ENCODE data around the gene NOP58. TPM values are rescaled to one million over a fixed set of nuclear protein-coding genes. Genes with fewer than 3 reads are reported as not detected.

Gene NOP58
- total and polyA plus RNA-seq, 7 experiments from 2014 or later: 90.8 to 259 (median 107) TPM

- peaks cover 31 to 92% (median 52%) of the 10 kb centered on the region in 3 experiments for H3K36me3 ChIP-seq (ENCODE audit: control insufficient read depth in 2 of 3, insufficient read depth in 3 of 3, low read length in 3 of 3)
- ChIA-PET CTCF (no interaction called here), POLR2A (no interaction called here)
- Mint-ChIP-seq H3K27ac (peak overlapping the region in 2 of 9 donors; percentile 3 to 65), H3K27me3 (no peaks in the 10 kb centered on the region), H3K4me1 (peaks cover 0 to 12% (median 2%) of the 10 kb centered on the region in 7 donors), H3K4me3 (no peak overlapping the region), H3K36me3 (peaks cover 14 to 45% (median 26%) of the 10 kb centered on the region in 5 donors), H3K9me3 (no peaks in the 10 kb centered on the region)
- no peaks in the 10 kb centered on the region for H3K9me3 ChIP-seq (ENCODE audit: control insufficient read depth in 2 of 3, low read length in 3 of 3)
- H3K27me3 ChIP-seq (ENCODE audit: control insufficient read depth in 2 of 2, insufficient read depth in 2 of 2, low read length in 2 of 2): no peaks in the 10 kb centered on the region
- no peak for ATAC-seq
- no peak overlapping the region for H3K27ac ChIP-seq (ENCODE audit: low read depth, low read length)
- no peak for DNase-seq
- H3K4me1 ChIP-seq (ENCODE audit: control insufficient read depth in 2 of 2, insufficient read depth in 2 of 2, low read length in 2 of 2): no peaks in the 10 kb centered on the region
- intact Hi-C loops (cut with micrococcal nuclease): no loop called here
- no peak overlapping the region for H3K4me3 ChIP-seq (ENCODE audit: low read length)
Measured at GRCh38 chr2:202290970-202291369, 25.4 kb downstream of the NOP58 start.

- no peak overlapping the region for H3K27ac ChIP-seq (ENCODE audit: low read depth, low read length)
- no peaks in the 10 kb centered on the region for H3K9me3 ChIP-seq (ENCODE audit: control insufficient read depth in 2 of 3, low read length in 3 of 3)
- peaks cover 0 to 8% (median 0%) of the 10 kb centered on the region in 7 donors for H3K4me1 Mint-ChIP-seq
- ATAC-seq (no peak), DNase-seq (no peak)
- H3K36me3 Mint-ChIP-seq: peaks cover 16 to 70% (median 42%) of the 10 kb centered on the region in 5 donors
- peaks cover 27 to 79% (median 49%) of the 10 kb centered on the region in 3 experiments for H3K36me3 ChIP-seq (ENCODE audit: control insufficient read depth in 2 of 3, insufficient read depth in 3 of 3, low read length in 3 of 3)
- no peak overlapping the region for H3K4me3 ChIP-seq (ENCODE audit: low read length)
- H3K9me3 Mint-ChIP-seq: peaks cover 0 to 1% (median 0%) of the 10 kb centered on the region in 11 donors
- intact Hi-C loops (cut with micrococcal nuclease): no loop called here
- CTCF ChIA-PET: no interaction called here
- no peaks in the 10 kb centered on the region for H3K27me3 Mint-ChIP-seq
- H3K27ac Mint-ChIP-seq: peak overlapping the region in 3 of 9 donors; percentile 32 to 36 (median 36)
- no peaks in the 10 kb centered on the region for H3K27me3 ChIP-seq (ENCODE audit: control insufficient read depth in 2 of 2, insufficient read depth in 2 of 2, low read length in 2 of 2)
- H3K4me1 ChIP-seq (ENCODE audit: control insufficient read depth in 2 of 2, insufficient read depth in 2 of 2, low read length in 2 of 2): no peaks in the 10 kb centered on the region
- POLR2A ChIA-PET: no interaction called here
- no peak overlapping the region for H3K4me3 Mint-ChIP-seq
Measured at GRCh38 chr2:202299712-202300111, 34.1 kb downstream of the NOP58 start.

DNA sequence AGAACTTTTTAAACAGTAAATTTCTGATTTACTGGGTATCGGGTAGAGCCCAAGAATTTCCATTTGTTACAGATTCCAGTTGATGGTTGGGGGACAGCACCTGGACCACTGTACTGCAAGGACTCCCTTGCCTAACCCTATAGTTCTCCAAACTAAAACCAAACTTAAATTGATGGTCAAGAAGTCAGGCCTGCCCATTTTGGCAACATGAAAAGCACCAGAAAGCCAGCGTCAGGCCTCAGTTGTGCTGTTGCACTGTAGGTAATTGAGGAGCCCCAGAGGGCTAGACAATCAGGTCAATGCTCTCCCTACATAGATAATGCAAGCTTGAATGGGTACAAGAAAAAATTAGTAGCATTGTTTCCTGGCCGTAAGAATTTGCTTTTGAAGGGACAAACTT, 40.5 kb downstream of the NOP58 start:
- H3K36me3 Mint-ChIP-seq: peaks cover 16 to 41% (median 32%) of the 10 kb centered on the region in 5 donors
- no peaks in the 10 kb centered on the region for H3K9me3 ChIP-seq (ENCODE audit: control insufficient read depth in 2 of 3, low read length in 3 of 3)
- H3K27ac Mint-ChIP-seq: no peak overlapping the region
- peaks cover 19 to 61% (median 27%) of the 10 kb centered on the region in 3 experiments for H3K36me3 ChIP-seq (ENCODE audit: control insufficient read depth in 2 of 3, insufficient read depth in 3 of 3, low read length in 3 of 3)
- H3K4me3 ChIP-seq (ENCODE audit: low read length): no peak overlapping the region
- no peaks in the 10 kb centered on the region for H3K4me1 ChIP-seq (ENCODE audit: control insufficient read depth in 2 of 2, insufficient read depth in 2 of 2, low read length in 2 of 2)
- intact Hi-C loops (cut with micrococcal nuclease): no loop called here
- peaks cover 0 to 1% (median 0%) of the 10 kb centered on the region in 11 donors for H3K9me3 Mint-ChIP-seq
- ChIA-PET POLR2A (no interaction called here), CTCF (no interaction called here)
- H3K4me1 Mint-ChIP-seq: peaks cover 0 to 5% (median 0%) of the 10 kb centered on the region in 7 donors
- DNase-seq: no peak
- no peaks in the 10 kb centered on the region for H3K27me3 ChIP-seq (ENCODE audit: control insufficient read depth in 2 of 2, insufficient read depth in 2 of 2, low read length in 2 of 2)
- H3K27ac ChIP-seq (ENCODE audit: low read depth, low read length): no peak overlapping the region
- no peaks in the 10 kb centered on the region for H3K27me3 Mint-ChIP-seq
- ATAC-seq: peak; percentile 16
- H3K4me3 Mint-ChIP-seq: no peak overlapping the region

DNA sequence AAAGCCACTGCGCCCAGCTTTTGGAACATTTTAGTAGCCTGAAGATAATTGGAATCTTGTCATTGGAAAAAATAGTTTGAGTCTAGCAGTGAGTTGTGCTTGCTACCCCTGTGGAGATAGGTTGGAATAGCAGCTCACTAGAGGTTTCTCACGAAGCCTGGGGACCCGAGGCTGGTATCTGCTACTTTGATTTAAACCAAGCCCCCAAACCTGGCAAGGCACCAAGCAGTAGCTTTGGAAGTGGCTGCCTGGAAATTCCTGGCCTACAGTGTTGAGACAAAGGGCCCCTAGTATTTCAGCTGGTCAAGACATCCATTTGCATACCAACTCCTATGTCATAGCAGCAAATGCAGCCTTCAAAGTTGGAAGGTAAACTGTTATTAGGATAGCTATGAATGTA, 42.1 kb downstream of the NOP58 start:
- Histone ChIP-seq H3K4me3 (ENCODE audit: low read length) (no peak overlapping the region), H3K4me1 (ENCODE audit: control insufficient read depth in 2 of 2, insufficient read depth in 2 of 2, low read length in 2 of 2) (no peaks in the 10 kb centered on the region), H3K27me3 (ENCODE audit: control insufficient read depth in 2 of 2, insufficient read depth in 2 of 2, low read length in 2 of 2) (no peaks in the 10 kb centered on the region), H3K36me3 (ENCODE audit: control insufficient read depth in 2 of 3, insufficient read depth in 3 of 3, low read length in 3 of 3) (peaks cover 12 to 48% (median 27%) of the 10 kb centered on the region in 3 experiments), H3K9me3 (ENCODE audit: control insufficient read depth in 2 of 3, low read length in 3 of 3) (no peaks in the 10 kb centered on the region), H3K27ac (ENCODE audit: low read depth, low read length) (no peak overlapping the region)
- intact Hi-C loops (cut with micrococcal nuclease): no loop called here
- Mint-ChIP-seq H3K27me3 (no peaks in the 10 kb centered on the region), H3K9me3 (no peaks in the 10 kb centered on the region), H3K36me3 (peaks cover 5 to 39% (median 23%) of the 10 kb centered on the region in 5 donors), H3K4me3 (no peak overlapping the region), H3K4me1 (peaks cover 0 to under 1% (median 0%) of the 10 kb centered on the region in 7 donors), H3K27ac (peak overlapping the region in 1 of 9 donors; percentile 4)
- CTCF ChIA-PET: no interaction called here
- DNase-seq: no peak
- ATAC-seq: no peak
- POLR2A ChIA-PET: no interaction called here

GRCh38 chr2:202311823-202312388, 46.3 kb downstream of the NOP58 start:
- Histone ChIP-seq H3K27me3 (ENCODE audit: control insufficient read depth in 2 of 2, insufficient read depth in 2 of 2, low read length in 2 of 2) (no peaks in the 10 kb centered on the region), H3K36me3 (ENCODE audit: control insufficient read depth in 2 of 3, insufficient read depth in 3 of 3, low read length in 3 of 3) (peaks cover 0 to 13% (median 0%) of the 10 kb centered on the region in 3 experiments), H3K4me1 (ENCODE audit: control insufficient read depth in 2 of 2, insufficient read depth in 2 of 2, low read length in 2 of 2) (no peaks in the 10 kb centered on the region), H3K27ac (ENCODE audit: low read depth, low read length) (no peak overlapping the region), H3K9me3 (ENCODE audit: control insufficient read depth in 2 of 3, low read length in 3 of 3) (no peaks in the 10 kb centered on the region), H3K4me3 (ENCODE audit: low read length) (no peak overlapping the region)
- DNase-seq (no peak), ATAC-seq (no peak)
- Mint-ChIP-seq H3K27ac (peak overlapping the region in 2 of 9 donors; percentile 16 to 75), H3K27me3 (no peaks in the 10 kb centered on the region), H3K4me3 (no peak overlapping the region), H3K4me1 (peaks cover 0 to 2% (median 0%) of the 10 kb centered on the region in 7 donors), H3K9me3 (no peaks in the 10 kb centered on the region), H3K36me3 (peaks cover 0 to 17% (median 3%) of the 10 kb centered on the region in 5 donors)
- intact Hi-C loops (cut with micrococcal nuclease): no loop called here
- POLR2A ChIA-PET: interaction anchor here (0.6 to 0.8 kb wide), 2 partner anchors 24 to 218 kb away, joined by 3 read pairs; no protein-coding TSS in a partner anchor
- CTCF ChIA-PET: interaction anchor here (1.1 kb wide), 1 partner anchor 33 kb away, joined by 3 read pairs; no protein-coding TSS in a partner anchor

DNA sequence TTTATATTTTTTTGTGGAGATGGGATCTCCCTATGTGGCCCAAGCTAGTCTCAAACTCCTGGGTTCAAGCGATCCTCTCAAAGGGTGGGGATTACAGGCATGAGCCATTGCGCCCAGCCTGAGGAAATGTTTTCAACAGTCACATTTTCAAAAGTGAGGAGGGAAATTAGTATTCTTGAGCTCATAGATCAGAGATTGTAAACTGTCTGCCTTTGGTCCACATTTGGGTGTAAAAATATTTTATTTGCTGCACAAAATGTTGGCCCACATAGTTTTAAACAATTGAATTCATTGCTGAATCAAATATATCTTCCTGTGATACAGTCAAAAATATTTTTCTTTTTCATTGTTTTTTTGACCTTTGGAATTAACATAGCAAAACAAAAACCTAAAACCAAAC, 48.6 kb downstream of the NOP58 start:
- H3K27me3 Mint-ChIP-seq: no peaks in the 10 kb centered on the region
- H3K9me3 ChIP-seq (ENCODE audit: control insufficient read depth in 2 of 3, low read length in 3 of 3): no peaks in the 10 kb centered on the region
- no peaks in the 10 kb centered on the region for H3K4me1 ChIP-seq (ENCODE audit: control insufficient read depth in 2 of 2, insufficient read depth in 2 of 2, low read length in 2 of 2)
- H3K36me3 ChIP-seq (ENCODE audit: control insufficient read depth in 2 of 3, insufficient read depth in 3 of 3, low read length in 3 of 3): peaks cover 0 to 4% (median 0%) of the 10 kb centered on the region in 3 experiments
- intact Hi-C loops (cut with micrococcal nuclease): no loop called here
- peaks cover 0 to 2% (median 0%) of the 10 kb centered on the region in 7 donors for H3K4me1 Mint-ChIP-seq
- ChIA-PET CTCF (no interaction called here), POLR2A (interaction anchor here (0.6 kb wide), 1 partner anchor 9 kb away, joined by 4 read pairs; no protein-coding TSS in a partner anchor)
- H3K4me3 Mint-ChIP-seq: no peak overlapping the region
- ATAC-seq (no peak), DNase-seq (no peak)
- no peak overlapping the region for H3K27ac ChIP-seq (ENCODE audit: low read depth, low read length)
- H3K9me3 Mint-ChIP-seq: no peaks in the 10 kb centered on the region
- peaks cover 0 to 19% (median 7%) of the 10 kb centered on the region in 5 donors for H3K36me3 Mint-ChIP-seq
- no peak overlapping the region for H3K4me3 ChIP-seq (ENCODE audit: low read length)
- H3K27me3 ChIP-seq (ENCODE audit: control insufficient read depth in 2 of 2, insufficient read depth in 2 of 2, low read length in 2 of 2): no peaks in the 10 kb centered on the region
- no peak overlapping the region for H3K27ac Mint-ChIP-seq
